HCEC 1CT (cell line): Measurements from ENCODE around the gene ADORA1.

ENCODE experiments used
- DNase-seq: peaks from one replicate; pipeline ENCODE4 v3.0.0-alpha.2; 2017

Gene ADORA1

GRCh38 chr1:203124011-203124410, 3.5 kb upstream of the ADORA1 start:
- DNase-seq = no peak

GRCh38 chr1:203124546-203125317, 2.8 kb upstream of the ADORA1 start:
- peak; percentile 22 for DNase-seq

GRCh38 chr1:203126151-203126865, 1.2 kb upstream of the ADORA1 start:
- peak; percentile 12 for DNase-seq

- DNase-seq = peak; percentile 9
Measured at GRCh38 chr1:203126866-203127665, 460 bp upstream of the ADORA1 start.

GRCh38 chr1:203128431-203128715, 847 bp downstream of the ADORA1 start:
- DNase-seq = no peak

- DNase-seq = no peak
Measured at GRCh38 chr1:203128716-203129500, 1.4 kb downstream of the ADORA1 start.

GRCh38 chr1:203129501-203130231, 2.1 kb downstream of the ADORA1 start:
- no peak for DNase-seq

GRCh38 chr1:203130358-203130985, 2.9 kb downstream of the ADORA1 start:
- DNase-seq = no peak

GRCh38 chr1:203131548-203132200, 4.1 kb downstream of the ADORA1 start:
- no peak for DNase-seq

GRCh38 chr1:203133970-203134725, 6.6 kb downstream of the ADORA1 start:
- peak; percentile 1 for DNase-seq

- no peak for DNase-seq
Measured at GRCh38 chr1:203135636-203136305, 8.2 kb downstream of the ADORA1 start.

- no peak for DNase-seq
Measured at GRCh38 chr1:203136409-203137042, 9.0 kb downstream of the ADORA1 start.

- no peak for DNase-seq
Measured at GRCh38 chr1:203137324-203137723, 9.8 kb downstream of the ADORA1 start.

GRCh38 chr1:203138066-203138465, 10.5 kb downstream of the ADORA1 start:
- DNase-seq = no peak

GRCh38 chr1:203139976-203140475, 12.5 kb downstream of the ADORA1 start:
- DNase-seq = no peak

- DNase-seq = no peak
Measured at GRCh38 chr1:203140743-203141520, 13.4 kb downstream of the ADORA1 start.

- DNase-seq = no peak
Measured at GRCh38 chr1:203142124-203142523, 14.6 kb downstream of the ADORA1 start.
